HG03521 (cell line): ENCODE data around the gene ABCC11.

Source experiments
- ATAC-seq: cut with Tn5 transposase; IDR thresholded peaks from one replicate; pipeline ENCODE4 v1.9.1; 2021; ENCODE audit warnings: mild to moderate bottlenecking, moderate library complexity; ENCODE audit not compliant: unreplicated experiment

The ABCC11 gene

GRCh38 chr16:48164907-48165715, 82.2 kb downstream of the ABCC11 start:
- peak; percentile 78 for ATAC-seq

GRCh38 chr16:48162839-48163410, 84.4 kb downstream of the ABCC11 start:
- no peak for ATAC-seq

- ATAC-seq: no peak
Observed at GRCh38 chr16:48161906-48162305, 85.4 kb downstream of the ABCC11 start.

- ATAC-seq: no peak
Observed at GRCh38 chr16:48160575-48160974, 86.8 kb downstream of the ABCC11 start.

- ATAC-seq: peak; percentile 58
Observed at GRCh38 chr16:48158296-48158695, 89.0 kb downstream of the ABCC11 start.

GRCh38 chr16:48157794-48158193, 89.5 kb downstream of the ABCC11 start:
- no peak for ATAC-seq

- no peak for ATAC-seq
Observed at GRCh38 chr16:48157302-48157701, 90.0 kb downstream of the ABCC11 start.

- no peak for ATAC-seq
Observed at GRCh38 chr16:48156790-48157209, 90.5 kb downstream of the ABCC11 start.

- no peak for ATAC-seq
Observed at GRCh38 chr16:48155926-48156789, 91.2 kb downstream of the ABCC11 start, which contains the start of gene ABCC12. Gene ABCC12, minus strand, starts transcription at chr16:48155993. Its CDS starts 9,569 bp downstream, at chr16:48146424.

GRCh38 chr16:48153774-48154173, 93.6 kb downstream of the ABCC11 start:
- ATAC-seq: no peak

GRCh38 chr16:48152226-48152625, 95.1 kb downstream of the ABCC11 start:
- no peak for ATAC-seq

GRCh38 chr16:48150707-48151106, 96.6 kb downstream of the ABCC11 start:
- ATAC-seq: no peak

GRCh38 chr16:48146710-48147109, 100.6 kb downstream of the ABCC11 start:
- no peak for ATAC-seq

- ATAC-seq: no peak
Observed at GRCh38 chr16:48146131-48146530, 101.2 kb downstream of the ABCC11 start.

- no peak for ATAC-seq
Observed at GRCh38 chr16:48143812-48144368, 103.4 kb downstream of the ABCC11 start.

- no peak for ATAC-seq
Observed at GRCh38 chr16:48140821-48141220, 106.5 kb downstream of the ABCC11 start.

- ATAC-seq: no peak
Observed at GRCh38 chr16:48139517-48139916, 107.8 kb downstream of the ABCC11 start.

- no peak for ATAC-seq
Observed at GRCh38 chr16:48138543-48138942, 108.8 kb downstream of the ABCC11 start.

GRCh38 chr16:48137822-48138221, 109.5 kb downstream of the ABCC11 start:
- no peak for ATAC-seq

- no peak for ATAC-seq
Observed at GRCh38 chr16:48136547-48137360, 110.6 kb downstream of the ABCC11 start.
